Heart left ventricle (tissue), 13 donors: ENCODE measurements around the gene PTPRU.

Source experiments
- POLR2A ChIP-seq, 2 donors: fragments of 450-650 bp; IDR thresholded peaks; one replicate each; pipeline ENCODE4 v1.6.1; 2017; ENCODE audit warnings: antibody characterized with exemption in 2 of 2, mild to moderate bottlenecking in 2 of 2, moderate library complexity in 2 of 2
- TF ChIP-seq, protein P1 (sequence below), 12 donors: fragments of 200-600 bp; sonication (generic) in 4 of 12; IDR thresholded peaks; one replicate each; pipeline versions ENCODE4 v1.5.0 to v1.8.0; 2018 to 2022; ENCODE audit warnings: antibody characterized with exemption in 12 of 12, mild to moderate bottlenecking in 5 of 12
- donor health status: ischemic (EF 13 %, LVEDD 7.1; RV severe dilation, severe dysfunction).
- donor health status: DM: no; HTN: yes; CAD: no.
- donor health status: DM: no; HTN: no; CAD: no.
- donor health status: ischemic (EF 25% LVEDD 6.9; RV normal size, moderate dysfunction).
- donor health status: ischemic (EF 25% LVEDD 5.7; RV mildly dilated, moderate dysfunction).
- donor health status: ischemic (EF 35%, LVEDD 5.7; RV mildly dilated, moderate dysfunction).
- donor health status: nonischemic (EF 11% LVEDD 7.7; RV severe dilation, severe dysfunction).
- donor health status: DM: yes; HTN: yes; CAD: no.
- donor health status: PGD.
- donor health status: ischemic (EF 29% LVEDD 5.4; RV normal size, mild dysfunction).
- donor health status: nonischemic (EF 23%, LVEDD 6.1; RV moderate dilation, normal function).

GRCh38 chr1:29243023-29243870 is 6.9 kb downstream of the PTPRU start:
- TF ChIP-seq, protein P1, sequence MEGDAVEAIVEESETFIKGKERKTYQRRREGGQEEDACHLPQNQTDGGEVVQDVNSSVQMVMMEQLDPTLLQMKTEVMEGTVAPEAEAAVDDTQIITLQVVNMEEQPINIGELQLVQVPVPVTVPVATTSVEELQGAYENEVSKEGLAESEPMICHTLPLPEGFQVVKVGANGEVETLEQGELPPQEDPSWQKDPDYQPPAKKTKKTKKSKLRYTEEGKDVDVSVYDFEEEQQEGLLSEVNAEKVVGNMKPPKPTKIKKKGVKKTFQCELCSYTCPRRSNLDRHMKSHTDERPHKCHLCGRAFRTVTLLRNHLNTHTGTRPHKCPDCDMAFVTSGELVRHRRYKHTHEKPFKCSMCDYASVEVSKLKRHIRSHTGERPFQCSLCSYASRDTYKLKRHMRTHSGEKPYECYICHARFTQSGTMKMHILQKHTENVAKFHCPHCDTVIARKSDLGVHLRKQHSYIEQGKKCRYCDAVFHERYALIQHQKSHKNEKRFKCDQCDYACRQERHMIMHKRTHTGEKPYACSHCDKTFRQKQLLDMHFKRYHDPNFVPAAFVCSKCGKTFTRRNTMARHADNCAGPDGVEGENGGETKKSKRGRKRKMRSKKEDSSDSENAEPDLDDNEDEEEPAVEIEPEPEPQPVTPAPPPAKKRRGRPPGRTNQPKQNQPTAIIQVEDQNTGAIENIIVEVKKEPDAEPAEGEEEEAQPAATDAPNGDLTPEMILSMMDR (IDR thresholded peaks at IDR 0.05), result no peak
- TF ChIP-seq POLR2A (IDR thresholded peaks at IDR 0.05), result no peak
